Epithelial cell of proximal tubule (primary cell): ENCODE data around the gene ZNF280B. TPM values are rescaled to one million over a fixed set of nuclear protein-coding genes. Genes with fewer than 3 reads are reported as not detected.
"Not testable (repeated sequence)": the region's sequence is repeated elsewhere in the genome, so short reads cannot be mapped to it uniquely, and the experiment has no call there.

Source experiments
- DNase-seq: peaks from one replicate; pipeline ENCODE4 v3.0.0-alpha.2; 2011; ENCODE audit warnings: low read depth
- H3K4me3 ChIP-seq: 2 replicates; pipeline ENCODE4 v1.5.1; 2011; ENCODE audit warnings: low read depth, mild to moderate bottlenecking, low read length
- CTCF ChIP-seq: conservative IDR thresholded peaks from 2 replicates; pipeline ENCODE4 v1.5.1; 2012; ENCODE audit warnings: low read depth, mild to moderate bottlenecking, low read length
- total RNA-seq: library from RNA; depleted of rRNA; stranded (reverse); fragments of >200 nt; gene quantifications from 2 replicates; pipeline ENCODE4 v1.2.3, GENCODE V29; 2015

ZNF280B gene
- total RNA-seq, 1 donor from 2014 or later = 2.4 TPM

GRCh38 chr22:22536515-22536914 lies 28.0 kb upstream of the ZNF280B start:
- no peak for DNase-seq
- no peak for TF ChIP-seq CTCF

GRCh38 chr22:22535662-22536061 lies 27.1 kb upstream of the ZNF280B start:
- no peak overlapping the region for H3K4me3 ChIP-seq
- no peak for DNase-seq
- TF ChIP-seq CTCF = no peak

More at GRCh38 chr22:22536515-22536914, 28.0 kb upstream of the ZNF280B start:
- no peak overlapping the region for H3K4me3 ChIP-seq

GRCh38 chr22:22534604-22535415 lies 26.3 kb upstream of the ZNF280B start:
- no peak overlapping the region for H3K4me3 ChIP-seq
- DNase-seq = no peak
- no peak for TF ChIP-seq CTCF

- H3K4me3 ChIP-seq = no peak overlapping the region
- TF ChIP-seq CTCF = no peak
- no peak for DNase-seq
Observed at GRCh38 chr22:22533863-22534262, 25.3 kb upstream of the ZNF280B start.

GRCh38 chr22:22533417-22533816 lies 24.9 kb upstream of the ZNF280B start:
- TF ChIP-seq CTCF = no peak
- DNase-seq = no peak
- H3K4me3 ChIP-seq = no peak overlapping the region

- not testable (repeated sequence) for DNase-seq, H3K4me3 ChIP-seq
Observed at GRCh38 chr22:22532547-22533071, 24.1 kb upstream of the ZNF280B start.

- H3K4me3 ChIP-seq = no peak overlapping the region
- TF ChIP-seq CTCF = no peak
- no peak for DNase-seq
Observed at GRCh38 chr22:22531770-22532546, 23.4 kb upstream of the ZNF280B start.
